ENCODE measurements around the gene COA3.

Gene COA3

GRCh38 chr17:42748908-42749798 lies 49.4 kb downstream of the COA3 start:
- no peak for DNase-seq

- DNase-seq, result no peak
Measured at GRCh38 chr17:42748202-42748907, 50.1 kb downstream of the COA3 start.
